ENCODE data around the gene EPB42.
"Not testable (repeated sequence)": the region's sequence is repeated elsewhere in the genome, so short reads cannot be mapped to it uniquely, and the experiment has no call there.

Gene EPB42

DNA sequence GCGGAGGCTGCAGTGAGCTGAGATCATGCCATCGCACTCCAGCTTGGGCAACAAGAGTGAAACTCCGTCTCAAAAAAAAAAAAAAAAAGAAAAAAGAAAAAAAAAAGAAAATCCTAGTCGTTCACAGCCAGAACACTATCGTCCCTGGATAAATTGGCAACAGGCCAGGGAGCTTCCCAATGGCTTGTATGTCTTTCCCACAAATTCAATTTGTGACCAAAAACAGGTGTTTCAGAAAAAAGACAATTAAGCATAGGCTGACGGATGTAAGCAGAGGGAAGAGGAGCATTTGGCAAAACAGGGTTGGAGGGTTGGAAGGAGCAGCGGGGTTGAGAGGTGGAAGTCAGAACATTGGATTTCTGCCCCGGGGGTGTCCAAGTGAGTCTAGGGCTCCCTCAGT is 8.5 kb downstream of the EPB42 start:
- no peak for DNase-seq (ENCODE audit: low read depth)

DNA sequence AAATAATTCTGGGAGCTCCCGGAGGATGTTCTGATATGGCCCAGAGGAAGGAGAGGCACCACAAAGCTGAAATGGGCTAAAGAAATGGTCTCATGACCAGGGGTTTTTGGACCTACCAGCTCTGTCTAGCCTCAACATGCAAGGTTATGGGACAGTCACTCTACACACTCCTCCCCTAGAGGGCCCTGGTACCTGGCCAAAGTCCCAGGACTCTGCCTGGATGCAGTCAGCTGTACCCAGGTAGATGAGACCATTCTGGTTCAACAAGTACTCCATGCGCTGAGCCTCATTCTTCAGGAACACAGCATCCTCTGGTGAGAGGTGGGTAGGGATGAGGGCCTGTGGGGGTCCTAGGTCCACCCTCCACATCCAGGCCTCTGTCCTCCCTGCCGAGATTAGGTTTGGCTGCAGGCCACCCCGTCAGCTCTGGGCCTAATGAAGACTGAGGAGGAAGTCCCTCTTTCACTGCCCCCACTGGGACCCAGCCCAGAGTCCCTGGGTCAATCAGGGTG is 9.5 kb downstream of the EPB42 start:
- no peak for DNase-seq (ENCODE audit: low read depth)

DNA sequence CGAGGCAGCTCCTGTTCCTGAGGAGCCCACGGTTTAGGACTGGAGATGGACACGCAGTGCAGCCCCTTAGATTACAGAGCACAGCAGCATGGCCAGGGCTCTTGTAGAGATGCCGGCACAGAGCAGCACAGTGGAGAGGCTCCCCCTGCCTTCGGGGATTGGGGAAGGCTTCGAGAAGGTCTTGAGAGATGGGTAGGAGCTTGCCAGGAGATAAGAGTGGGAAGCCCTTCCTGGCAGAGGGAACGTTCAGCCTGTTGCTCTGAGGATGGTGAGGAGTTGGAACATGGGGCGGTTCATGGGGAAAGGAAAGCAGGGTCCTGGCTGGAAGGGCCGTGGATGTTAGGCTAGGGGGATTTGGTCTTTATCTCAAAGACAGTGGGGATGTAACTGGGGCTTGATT is 10.0 kb downstream of the EPB42 start:
- DNase-seq (ENCODE audit: low read depth) = no peak

DNA sequence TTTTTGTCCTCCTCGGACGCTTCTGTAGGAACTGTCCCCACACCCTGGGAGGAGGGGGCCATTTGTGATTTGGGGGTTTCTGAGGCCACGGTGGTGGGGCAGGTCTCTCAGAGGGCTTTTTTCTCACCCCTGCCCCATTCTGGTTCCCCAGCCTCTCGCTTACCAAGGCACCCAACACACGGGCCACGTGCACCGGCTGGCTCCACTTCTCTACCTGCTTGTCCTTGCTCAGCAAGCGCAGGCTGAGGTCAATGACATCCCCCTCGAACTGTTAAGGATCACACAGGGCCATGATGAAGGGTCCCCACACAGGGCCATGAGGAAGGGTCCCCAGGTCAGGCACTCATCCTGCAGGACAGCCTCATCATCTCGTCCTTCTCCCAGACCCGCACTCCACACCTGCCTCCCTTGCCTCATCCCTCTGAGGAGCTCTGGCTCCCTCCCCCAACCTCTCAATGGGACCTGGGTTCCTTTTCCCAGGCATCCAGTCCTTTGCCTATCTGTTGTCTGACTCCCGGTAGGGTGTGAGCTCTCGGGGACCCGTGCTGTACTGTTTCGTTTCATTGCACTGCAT is 10.6 kb downstream of the EPB42 start:
- DNase-seq (ENCODE audit: low read depth) = no peak

DNA sequence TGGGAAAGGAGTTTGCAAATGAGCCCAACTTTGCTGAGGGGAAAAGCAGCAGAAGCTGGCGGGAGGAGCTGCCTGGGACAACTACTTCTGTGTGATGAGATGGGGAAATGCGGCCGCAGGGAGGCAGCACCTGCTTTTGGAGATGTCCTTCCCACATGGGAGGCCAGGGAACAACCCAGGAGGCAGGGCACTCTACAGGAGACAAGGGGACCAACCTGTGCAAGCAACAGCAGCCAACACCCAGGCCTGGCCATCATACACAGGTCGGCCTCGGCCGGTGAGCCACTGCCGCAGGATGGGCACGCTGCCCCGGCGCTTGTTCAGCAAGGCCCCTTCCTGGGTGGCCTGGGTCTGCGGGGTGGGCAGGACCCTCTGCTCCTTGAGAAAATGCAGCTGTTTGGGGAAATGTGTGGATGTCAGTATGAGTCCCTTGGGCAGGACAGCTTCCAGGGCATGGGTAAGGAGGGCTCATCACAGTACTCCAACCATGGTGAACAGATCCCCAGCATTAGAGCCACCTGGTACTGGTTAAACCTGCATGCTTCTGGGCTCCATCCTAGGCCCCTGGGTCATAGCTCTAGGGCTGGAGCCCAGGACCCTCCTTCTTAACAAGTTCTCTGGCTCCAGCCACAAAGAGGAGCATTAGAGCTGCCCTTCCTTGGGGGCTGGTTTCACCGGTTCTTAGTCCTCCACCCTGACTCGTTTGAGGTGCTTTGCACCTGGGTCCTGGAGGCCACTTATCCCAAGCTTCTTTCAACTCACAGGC is 11.6 kb downstream of the EPB42 start:
- no peak for DNase-seq (ENCODE audit: low read depth)

DNA sequence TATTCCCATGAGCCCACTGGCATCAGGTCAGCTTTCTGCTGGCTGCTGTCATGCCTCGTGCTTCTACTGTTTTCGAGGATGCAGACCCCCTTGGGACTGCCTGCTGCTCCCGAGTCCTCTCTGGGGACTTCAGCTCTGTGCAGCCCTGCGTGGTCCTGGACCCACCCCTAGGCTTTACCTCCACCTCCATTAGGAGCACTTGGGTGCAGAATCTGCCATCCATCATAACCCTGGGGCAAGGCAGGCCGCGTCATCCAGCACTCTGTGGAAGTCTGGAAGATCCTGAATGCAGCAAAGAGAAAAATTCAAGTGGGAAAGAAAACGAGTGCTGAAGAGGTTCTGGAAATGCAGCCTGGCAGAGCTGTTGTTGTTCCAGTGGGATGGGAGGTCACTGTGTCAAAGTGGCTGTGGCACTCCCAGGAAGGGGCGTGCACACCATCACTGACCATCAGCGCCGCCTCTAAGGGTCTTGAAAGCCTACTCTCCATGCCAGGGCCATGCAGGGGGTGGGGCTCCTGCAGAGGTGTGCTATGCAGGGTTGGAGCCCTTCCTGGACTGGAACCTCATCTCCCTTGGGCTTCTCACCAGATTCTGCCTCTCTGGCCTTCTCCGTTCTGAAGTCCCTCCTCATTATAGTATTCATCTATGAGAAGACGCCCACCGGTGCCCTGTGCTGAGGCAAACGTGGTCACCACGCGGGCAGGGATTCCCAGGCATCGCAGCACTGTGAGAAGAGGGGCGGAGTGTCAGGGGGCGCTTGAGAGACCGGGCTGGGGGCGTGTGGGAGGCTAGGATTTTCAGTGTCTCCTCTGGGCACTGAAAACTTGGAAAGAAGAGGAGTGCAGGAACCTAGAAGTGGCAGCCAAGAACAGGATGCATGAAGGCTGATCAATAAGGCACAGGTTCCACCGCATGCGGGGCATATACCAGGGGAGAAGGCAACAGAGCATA is 12.5 kb downstream of the EPB42 start:
- DNase-seq (ENCODE audit: low read depth) = no peak

DNA sequence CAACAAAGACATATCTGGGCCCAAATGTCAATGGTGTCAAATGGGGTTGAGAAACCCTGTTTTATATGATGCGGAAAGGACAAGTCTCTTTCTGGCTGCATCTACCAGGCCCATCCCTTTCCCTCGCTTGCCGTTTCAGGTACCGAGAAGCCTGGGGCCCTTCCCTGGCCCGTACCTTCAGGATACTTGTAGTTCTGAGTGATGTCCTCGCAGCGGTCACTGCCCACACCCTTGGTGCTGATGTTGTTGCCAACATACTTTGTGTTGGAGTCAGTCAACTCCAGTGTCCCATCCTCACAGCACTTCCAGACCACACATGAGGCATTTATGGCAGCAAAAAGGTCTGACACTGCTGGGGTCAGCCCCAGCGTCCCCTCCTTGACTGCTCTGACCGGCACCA is 13.8 kb downstream of the EPB42 start:
- DNase-seq (ENCODE audit: low read depth) = no peak

DNA sequence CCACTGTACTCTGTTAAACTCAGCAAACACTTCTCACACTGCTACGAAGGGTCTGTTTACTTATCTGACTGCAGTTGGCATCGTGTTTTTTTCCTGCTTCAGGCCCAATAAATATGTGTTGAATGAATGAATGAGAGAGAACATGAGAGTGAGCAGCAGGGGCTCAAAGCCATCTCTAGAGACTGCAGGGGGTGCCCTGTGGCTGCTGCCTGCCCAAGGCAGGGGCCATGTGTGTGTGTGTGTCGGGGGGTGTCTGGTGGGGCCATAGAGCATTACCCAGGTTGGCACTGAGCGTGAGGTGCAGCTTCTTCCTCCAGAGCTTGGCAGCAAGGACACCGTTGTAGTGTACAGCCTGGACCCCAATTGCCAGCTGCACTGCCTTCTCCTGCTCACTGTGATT is 14.8 kb downstream of the EPB42 start:
- no peak for DNase-seq (ENCODE audit: low read depth)

DNA sequence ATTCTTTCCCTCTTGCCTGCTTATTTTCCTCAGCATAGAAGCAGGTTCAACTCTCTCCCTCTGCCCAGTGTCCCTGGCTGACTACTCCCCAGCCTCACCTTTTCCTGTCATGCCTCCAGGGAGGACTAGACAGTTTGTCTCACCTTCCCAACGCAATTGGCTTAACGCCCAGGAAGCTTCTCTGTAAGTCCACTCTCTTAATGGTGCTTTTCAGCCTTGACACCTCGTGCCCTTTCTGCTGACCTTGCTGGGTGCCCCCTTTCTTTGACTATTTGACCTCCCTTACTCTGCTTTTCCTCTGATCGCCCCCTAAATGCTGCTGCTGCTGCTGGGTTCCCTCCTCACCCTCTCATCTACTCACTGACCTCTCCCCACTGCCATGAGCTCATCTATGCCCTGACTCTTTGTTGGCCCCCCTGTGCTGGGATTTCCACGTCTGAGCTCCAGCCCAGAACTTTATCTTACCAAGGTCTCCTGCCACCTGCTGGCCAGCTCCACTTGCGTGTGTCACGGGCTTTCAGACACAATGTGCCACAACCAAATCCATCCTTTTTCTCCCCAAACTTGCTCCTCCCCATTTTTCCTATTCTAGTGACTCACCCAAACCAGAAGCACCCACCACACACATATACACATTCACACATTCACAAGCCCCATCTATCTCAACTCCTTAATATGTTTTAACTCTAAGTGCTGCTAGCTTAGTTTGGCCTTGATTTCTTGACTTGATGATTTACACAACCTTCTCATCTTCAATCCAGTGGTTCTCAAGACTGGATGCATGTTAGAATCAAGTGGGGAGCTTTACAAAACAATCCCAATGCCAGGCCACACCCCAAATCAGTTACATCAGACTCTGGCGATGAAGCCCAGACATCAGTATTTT is 16.6 kb downstream of the EPB42 start:
- no peak for DNase-seq (ENCODE audit: low read depth)

DNA sequence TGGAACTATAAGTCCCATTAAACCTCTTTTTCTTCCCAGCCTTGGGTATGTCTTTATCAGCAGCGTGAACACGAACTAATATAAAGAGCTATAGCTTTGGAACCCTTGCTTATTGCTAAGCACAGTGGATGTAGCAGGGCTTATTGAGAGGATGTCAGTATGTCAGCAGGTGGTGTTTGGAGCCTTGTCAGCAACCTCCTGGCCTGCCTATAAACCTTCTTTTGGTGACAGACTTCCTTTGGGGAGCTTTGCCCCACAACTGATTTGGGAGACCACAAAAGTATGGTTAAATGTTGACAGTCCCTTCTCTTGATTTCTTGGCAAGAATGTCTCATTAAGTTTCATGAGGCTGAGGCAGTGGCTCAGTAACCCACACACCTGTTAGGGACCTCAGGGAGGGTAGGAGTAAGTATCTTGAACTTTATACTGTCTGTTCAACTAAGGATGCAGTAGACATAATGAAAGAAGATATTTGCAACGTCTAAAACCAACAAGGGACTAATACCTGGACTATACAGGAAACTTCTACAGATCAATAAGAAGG is 20.8 kb downstream of the EPB42 start:
- no peak for DNase-seq (ENCODE audit: low read depth)

DNA sequence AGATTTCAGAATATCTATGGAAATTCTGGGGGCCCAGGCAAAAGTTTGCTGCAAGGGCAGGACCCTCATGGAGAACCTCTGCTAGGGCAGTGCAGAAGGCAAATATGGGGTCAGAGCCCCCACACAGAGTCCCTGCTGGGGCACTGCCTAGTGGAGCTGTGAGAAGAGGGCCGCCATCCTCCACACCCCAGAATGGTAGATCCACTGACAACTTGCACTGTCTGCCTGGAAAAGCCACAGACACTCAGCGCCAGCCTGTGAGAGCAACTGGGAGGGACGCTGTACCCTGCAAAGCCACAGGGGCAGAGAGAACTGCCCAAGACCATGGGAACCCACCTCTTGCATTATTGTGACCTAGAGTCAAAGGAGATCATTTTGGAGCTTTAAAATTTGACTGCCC is 21.8 kb downstream of the EPB42 start:
- DNase-seq (ENCODE audit: low read depth) = no peak

DNA sequence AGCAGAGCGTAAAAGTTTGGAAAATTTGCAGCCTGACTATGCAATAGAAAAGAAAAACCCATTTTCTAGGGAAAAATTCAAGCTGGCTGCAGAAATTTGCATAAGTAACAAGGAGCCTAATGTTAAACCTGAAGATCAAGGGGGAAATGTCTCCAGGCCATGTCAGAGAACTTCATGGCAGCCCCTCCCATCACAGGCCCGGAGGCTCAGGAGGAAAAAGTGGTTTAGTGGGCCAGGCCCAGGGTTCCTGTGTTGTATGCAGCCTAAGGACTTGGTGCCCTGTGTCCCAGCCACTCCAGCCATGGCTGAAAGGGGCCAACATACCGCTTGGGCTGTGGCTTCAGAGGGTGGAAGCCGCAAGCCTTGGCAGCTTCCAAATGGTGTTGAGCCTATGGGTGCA is 22.3 kb downstream of the EPB42 start:
- DNase-seq (ENCODE audit: low read depth) = not testable (repeated sequence)

DNA sequence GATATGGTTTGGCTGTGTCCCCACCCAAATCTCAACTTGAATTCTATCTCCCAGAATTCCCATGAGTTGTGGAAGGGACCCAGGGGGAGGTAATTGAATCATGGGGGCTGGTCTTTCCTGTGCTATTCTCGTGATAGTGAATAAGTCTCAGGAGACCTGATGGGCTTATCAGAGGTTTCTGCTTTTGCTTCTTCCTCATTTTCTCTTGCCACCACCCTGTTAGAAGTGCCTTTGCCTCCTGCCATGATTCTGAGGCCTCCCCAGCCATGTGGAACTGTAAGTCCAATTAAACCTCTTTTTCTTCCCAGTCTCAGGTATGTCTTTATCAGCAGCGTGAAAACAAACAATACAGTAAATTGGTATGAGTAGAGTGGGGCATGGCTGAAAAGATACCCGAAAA is 23.0 kb downstream of the EPB42 start:
- not testable (repeated sequence) for DNase-seq (ENCODE audit: low read depth)

DNA sequence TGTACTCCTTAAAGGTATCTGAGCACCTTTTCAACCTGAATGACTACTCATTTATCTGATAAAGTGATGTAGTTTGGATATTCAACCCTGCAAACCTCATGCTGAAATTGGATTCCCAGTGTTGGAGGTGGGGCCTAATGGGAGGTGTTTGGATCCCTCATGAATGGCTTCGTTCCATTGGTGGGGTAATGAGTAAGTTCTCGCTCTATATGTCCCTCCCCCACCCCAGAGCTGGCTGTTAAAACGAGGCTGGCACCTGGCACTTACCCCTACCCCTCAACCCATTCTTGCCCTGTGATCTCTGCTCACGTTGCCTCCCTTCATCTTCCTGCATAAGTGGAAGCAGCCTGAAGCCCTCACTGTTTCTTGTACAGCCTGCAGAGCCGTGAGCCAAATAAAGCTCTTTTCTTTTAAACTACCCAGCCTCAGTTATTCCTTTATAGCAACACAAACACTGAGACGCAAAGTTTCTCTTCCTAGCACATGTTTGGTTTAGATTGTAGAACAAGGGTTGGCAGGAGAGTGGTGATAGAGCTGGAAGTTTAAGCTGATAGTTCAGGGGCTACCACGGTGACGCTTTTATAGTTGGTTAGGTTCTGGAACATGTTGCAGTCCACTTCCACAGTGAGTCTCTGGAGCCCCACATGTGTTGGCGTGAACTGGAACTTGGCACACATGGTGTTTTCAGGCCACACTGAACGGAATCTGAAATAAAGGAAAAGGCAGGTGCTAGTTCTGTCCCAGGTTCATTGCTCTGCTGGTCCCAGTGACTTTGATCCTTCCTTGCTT is 23.9 kb downstream of the EPB42 start:
- DNase-seq (ENCODE audit: low read depth) = no peak

DNA sequence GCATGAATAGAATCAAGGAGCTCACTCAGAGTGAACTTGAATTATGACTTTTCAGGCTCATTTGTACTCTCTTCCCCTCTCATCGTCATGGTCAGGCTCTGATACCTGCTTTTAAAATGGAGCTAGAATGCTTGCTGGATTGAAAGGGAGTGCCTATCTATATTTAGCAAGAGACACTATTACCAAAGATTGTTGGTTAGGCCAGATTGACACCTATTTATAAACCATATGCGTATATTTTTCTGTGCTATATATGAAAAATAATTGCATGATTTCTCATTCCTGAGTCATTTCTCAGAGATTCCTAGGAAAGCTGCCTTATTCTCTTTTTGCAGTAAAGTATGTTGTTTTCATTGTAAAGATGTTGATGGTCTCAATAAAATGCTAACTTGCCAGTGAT is 26.0 kb downstream of the EPB42 start:
- DNase-seq (ENCODE audit: low read depth) = no peak

DNA sequence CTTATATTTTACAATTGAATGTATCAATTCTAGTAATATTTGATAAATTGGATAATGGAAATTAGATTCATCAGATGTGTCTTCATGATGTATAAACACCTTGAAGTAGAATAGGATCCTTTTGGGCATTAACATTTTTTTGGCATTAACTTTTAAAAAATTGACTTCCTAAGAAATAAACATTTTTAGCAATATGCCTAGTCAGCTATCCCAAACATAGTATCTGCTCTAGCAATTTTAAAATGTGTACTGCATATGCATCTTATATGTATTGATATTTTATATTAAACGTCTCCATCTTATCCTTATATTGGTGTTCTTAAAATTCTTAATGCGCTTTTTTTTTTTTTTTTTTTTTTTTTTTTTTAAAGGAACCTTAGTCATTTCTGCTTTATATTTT is 27.1 kb downstream of the EPB42 start:
- no peak for DNase-seq (ENCODE audit: low read depth)

DNA sequence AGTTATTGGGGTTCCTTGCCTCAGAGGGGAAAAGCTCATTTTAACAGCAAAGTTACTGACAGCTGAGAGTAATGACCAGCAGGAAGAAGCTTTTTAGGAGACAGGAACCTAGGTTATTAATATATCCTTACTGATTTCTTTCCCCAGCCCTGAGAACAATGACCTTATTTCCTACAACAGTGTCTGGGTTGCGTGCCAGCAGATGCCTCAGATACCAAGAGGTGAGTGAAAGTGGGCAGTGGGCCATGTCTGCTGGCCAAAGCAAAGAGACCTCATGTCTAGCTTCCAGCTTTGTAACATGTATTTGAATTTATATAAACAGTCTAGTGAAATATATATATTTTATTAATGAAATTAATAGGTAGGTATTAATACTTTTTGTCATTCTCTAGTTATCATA is 30.6 kb downstream of the EPB42 start:
- DNase-seq (ENCODE audit: low read depth) = no peak

DNA sequence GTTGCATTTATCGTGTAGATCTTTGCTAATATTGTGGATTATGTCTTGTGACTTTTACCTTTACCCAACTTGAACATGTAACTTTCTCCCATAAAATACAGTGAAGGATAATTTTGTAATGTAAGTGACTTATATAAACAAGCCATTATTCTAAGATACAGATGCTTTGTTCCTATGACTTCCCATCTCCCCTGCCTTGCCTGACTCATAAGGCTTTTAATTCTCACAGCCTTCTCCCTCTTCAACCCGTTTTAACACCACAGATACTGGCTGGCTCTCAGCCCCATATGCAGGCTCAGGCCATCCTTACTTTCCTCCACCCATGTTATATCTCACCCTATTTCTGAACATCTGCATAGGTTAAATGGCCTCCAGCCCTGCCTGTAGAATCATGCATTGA is 31.5 kb downstream of the EPB42 start:
- no peak for DNase-seq (ENCODE audit: low read depth)

DNA sequence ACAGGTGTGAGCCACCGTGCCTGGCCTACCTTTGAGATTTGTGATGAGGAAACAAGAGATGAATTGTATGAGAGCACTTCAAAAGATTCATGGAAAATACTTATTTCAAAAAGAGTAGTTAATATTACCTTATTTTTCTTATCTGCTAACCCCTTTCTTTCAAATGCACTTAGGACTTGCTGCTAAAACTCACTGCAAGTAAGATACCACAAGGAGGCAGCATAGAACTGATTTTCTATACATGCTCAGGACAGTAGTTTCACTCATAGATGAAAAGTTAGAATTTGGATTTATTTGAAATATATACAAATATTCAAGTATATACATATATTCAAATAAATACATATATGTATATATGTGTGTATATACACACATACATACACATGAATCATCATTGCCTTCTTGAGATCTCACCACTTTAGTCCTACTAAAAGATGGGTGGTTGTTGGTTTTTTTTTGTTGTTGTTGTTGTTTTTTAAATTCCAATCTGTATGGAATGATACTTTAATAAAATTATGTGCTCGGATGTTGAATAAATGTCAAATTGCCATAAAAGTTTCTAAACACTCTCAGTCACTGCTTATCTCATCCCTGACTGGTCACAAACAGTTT is 33.2 kb downstream of the EPB42 start:
- DNase-seq (ENCODE audit: low read depth) = no peak

DNA sequence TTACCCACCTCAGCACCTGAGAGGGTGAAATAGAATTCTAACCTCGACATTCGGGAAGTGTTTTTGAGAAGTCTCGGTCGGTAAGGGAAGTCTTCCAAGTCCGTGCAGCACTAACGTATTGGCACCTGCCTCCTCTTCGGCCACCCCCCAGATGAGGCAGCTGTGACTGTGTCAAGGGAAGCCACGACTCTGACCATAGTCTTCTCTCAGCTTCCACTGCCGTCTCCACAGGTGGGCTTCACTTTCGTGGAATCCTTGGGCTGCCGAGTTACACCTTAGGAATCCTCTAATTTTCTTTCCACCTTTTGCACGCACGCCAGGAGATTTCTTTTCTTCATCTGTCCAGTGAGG is 34.8 kb downstream of the EPB42 start:
- no peak for DNase-seq (ENCODE audit: low read depth)
